ENCODE measurements around the gene PKP2.

DNA sequence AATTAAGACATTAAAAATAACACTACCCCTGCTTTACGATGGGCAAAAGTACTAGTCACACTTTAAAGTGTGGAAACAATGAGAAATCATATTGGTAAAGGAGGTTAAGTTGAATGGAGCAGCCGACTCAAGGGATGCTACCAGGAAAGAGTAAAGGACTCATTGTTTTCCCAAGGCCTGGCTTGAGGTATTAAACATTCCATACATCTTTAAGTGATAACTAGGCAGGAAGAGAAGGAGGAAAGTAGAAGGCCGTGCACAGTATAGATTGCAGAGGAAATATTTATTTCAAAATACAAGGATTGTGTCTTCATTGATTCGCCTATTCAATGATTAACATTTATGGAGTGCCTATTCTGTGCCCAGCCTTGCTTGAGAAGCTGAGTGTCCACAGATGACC is 120.3 kb downstream of the PKP2 start:
- TF ChIP-seq CTCF (IDR thresholded peaks at IDR 0.05; ENCODE audit: low read depth, low read length) (no peak), POLR2A (IDR thresholded peaks at IDR 0.05; ENCODE audit: extremely low read depth, insufficient read length) (no peak)
- TF ChIP-seq, protein P1, sequence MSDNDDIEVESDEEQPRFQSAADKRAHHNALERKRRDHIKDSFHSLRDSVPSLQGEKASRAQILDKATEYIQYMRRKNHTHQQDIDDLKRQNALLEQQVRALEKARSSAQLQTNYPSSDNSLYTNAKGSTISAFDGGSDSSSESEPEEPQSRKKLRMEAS (IDR thresholded peaks at IDR 0.05; ENCODE audit: low read depth, low read length) = no peak
